IPS-NIHi7 (cell line): ENCODE results near the gene OSBPL10.

ENCODE experiments used
- DNase-seq: peaks from one replicate; pipeline ENCODE4 v3.0.0; 2012; ENCODE audit warnings: mixed read lengths; ENCODE audit errors: extremely low spot score

OSBPL10 gene

GRCh38 chr3:31668242-31668641, 312.8 kb downstream of the OSBPL10 start:
- no peak for DNase-seq

GRCh38 chr3:31667582-31667981, 313.5 kb downstream of the OSBPL10 start:
- DNase-seq = no peak

- no peak for DNase-seq
Measured at GRCh38 chr3:31664031-31664430, 317.0 kb downstream of the OSBPL10 start.

GRCh38 chr3:31661993-31662670, 318.9 kb downstream of the OSBPL10 start:
- DNase-seq = no peak

- DNase-seq = no peak
Measured at GRCh38 chr3:31661286-31661685, 319.8 kb downstream of the OSBPL10 start.

GRCh38 chr3:31659246-31659645, 321.8 kb downstream of the OSBPL10 start:
- DNase-seq = no peak

- no peak for DNase-seq
Measured at GRCh38 chr3:31654998-31655397, 326.1 kb downstream of the OSBPL10 start.

- no peak for DNase-seq
Measured at GRCh38 chr3:31653464-31653863, 327.6 kb downstream of the OSBPL10 start.

- no peak for DNase-seq
Measured at GRCh38 chr3:31652296-31652695, 328.8 kb downstream of the OSBPL10 start.

- DNase-seq = no peak
Measured at GRCh38 chr3:31648286-31648968, 332.6 kb downstream of the OSBPL10 start.

GRCh38 chr3:31645256-31645655, 335.8 kb downstream of the OSBPL10 start:
- DNase-seq = no peak

GRCh38 chr3:31639828-31640227, 341.2 kb downstream of the OSBPL10 start:
- DNase-seq = no peak

GRCh38 chr3:31636694-31637442, 344.2 kb downstream of the OSBPL10 start:
- no peak for DNase-seq

GRCh38 chr3:31636049-31636448, 345.0 kb downstream of the OSBPL10 start:
- no peak for DNase-seq

- DNase-seq = no peak
Measured at GRCh38 chr3:31635545-31635944, 345.5 kb downstream of the OSBPL10 start.

- no peak for DNase-seq
Measured at GRCh38 chr3:31634476-31634875, 346.6 kb downstream of the OSBPL10 start.

- DNase-seq = no peak
Measured at GRCh38 chr3:31629054-31629453, 352.0 kb downstream of the OSBPL10 start.

GRCh38 chr3:31625358-31625757, 355.7 kb downstream of the OSBPL10 start:
- DNase-seq = no peak

GRCh38 chr3:31624083-31624709, 356.9 kb downstream of the OSBPL10 start:
- no peak for DNase-seq

- no peak for DNase-seq
Measured at GRCh38 chr3:31622636-31623288, 358.3 kb downstream of the OSBPL10 start.

GRCh38 chr3:31621314-31621713, 359.7 kb downstream of the OSBPL10 start:
- no peak for DNase-seq

GRCh38 chr3:31620656-31621055, 360.4 kb downstream of the OSBPL10 start:
- no peak for DNase-seq
